SK-N-SH treated with all-trans-retinoic acid at 6 μM for 48 hours (cell line): ENCODE results near the gene SUPT4H1.

ENCODE experiments used
- ARNTL ChIP-seq: fragments of 450-650 bp; formaldehyde crosslinking; IDR thresholded peaks from 2 replicates; pipeline ENCODE4 v1.5.0; 2020; ENCODE audit warnings: low read depth, mild to moderate bottlenecking, moderate library complexity, borderline replicate concordance
- BACH2 ChIP-seq: fragments of 250-450 bp; sonication (Bioruptor Pico); IDR thresholded peaks from 2 replicates; pipeline ENCODE4 v1.9.0; 2021; ENCODE audit warnings: mild to moderate bottlenecking, borderline replicate concordance
- GLIS3 ChIP-seq: fragments of 250-450 bp; sonication (Bioruptor Pico); IDR thresholded peaks from 2 replicates; pipeline ENCODE4 v1.5.0; 2020; ENCODE audit warnings: mild to moderate bottlenecking, moderate library complexity
- OSR1 ChIP-seq: fragments of 250-450 bp; sonication (Bioruptor Pico); IDR thresholded peaks from 2 replicates; pipeline ENCODE4 v1.8.0; 2022; ENCODE audit warnings: moderate library complexity, mild to moderate bottlenecking, inconsistent platforms
- PATZ1 ChIP-seq: fragments of 250-450 bp; sonication (Bioruptor Pico); IDR thresholded peaks from 2 replicates; pipeline ENCODE4 v1.8.0; 2020; ENCODE audit warnings: mild to moderate bottlenecking, moderate library complexity, borderline replicate concordance
- PPARA ChIP-seq: fragments of 250-450 bp; sonication (Bioruptor Pico); IDR thresholded peaks from 2 replicates; pipeline ENCODE4 v1.5.0; 2020; ENCODE audit warnings: mild to moderate bottlenecking, borderline replicate concordance
- RARB ChIP-seq: fragments of 250-450 bp; sonication (Bioruptor Pico); IDR thresholded peaks from 2 replicates; pipeline ENCODE4 v1.8.0; 2021; ENCODE audit warnings: mild to moderate bottlenecking, moderate library complexity
- TCF4 ChIP-seq: fragments of 250-450 bp; sonication (Bioruptor Pico); IDR thresholded peaks from 2 replicates; pipeline ENCODE4 v1.8.0; 2021; ENCODE audit warnings: mild to moderate bottlenecking, moderate library complexity, borderline replicate concordance
- ZC3H10 ChIP-seq: fragments of 250-450 bp; sonication (Bioruptor Pico); IDR thresholded peaks from 2 replicates; pipeline ENCODE4 v1.5.1; 2021; ENCODE audit warnings: mild to moderate bottlenecking, moderate library complexity
- ZFP3 ChIP-seq: fragments of 250-450 bp; sonication (Bioruptor Pico); IDR thresholded peaks from 2 replicates; pipeline ENCODE4 v1.5.0; 2020; ENCODE audit warnings: mild to moderate bottlenecking, moderate library complexity
- ZFP30 ChIP-seq: fragments of 450-650 bp; formaldehyde crosslinking; IDR thresholded peaks from 2 replicates; pipeline ENCODE4 v1.5.0; 2022; ENCODE audit warnings: mild to moderate bottlenecking, moderate library complexity
- TF ChIP-seq, protein P1 (sequence below): fragments of 250-450 bp; sonication (Bioruptor Pico); IDR thresholded peaks from 2 replicates; pipeline ENCODE4 v1.5.1; 2020; ENCODE audit warnings: low read depth, mild to moderate bottlenecking, moderate library complexity
- TF ChIP-seq, protein P2 (sequence below): fragments of 250-450 bp; sonication (Bioruptor Pico); IDR thresholded peaks from 2 replicates; pipeline ENCODE4 v1.5.1; 2021; ENCODE audit warnings: mild to moderate bottlenecking, moderate library complexity

DNA sequence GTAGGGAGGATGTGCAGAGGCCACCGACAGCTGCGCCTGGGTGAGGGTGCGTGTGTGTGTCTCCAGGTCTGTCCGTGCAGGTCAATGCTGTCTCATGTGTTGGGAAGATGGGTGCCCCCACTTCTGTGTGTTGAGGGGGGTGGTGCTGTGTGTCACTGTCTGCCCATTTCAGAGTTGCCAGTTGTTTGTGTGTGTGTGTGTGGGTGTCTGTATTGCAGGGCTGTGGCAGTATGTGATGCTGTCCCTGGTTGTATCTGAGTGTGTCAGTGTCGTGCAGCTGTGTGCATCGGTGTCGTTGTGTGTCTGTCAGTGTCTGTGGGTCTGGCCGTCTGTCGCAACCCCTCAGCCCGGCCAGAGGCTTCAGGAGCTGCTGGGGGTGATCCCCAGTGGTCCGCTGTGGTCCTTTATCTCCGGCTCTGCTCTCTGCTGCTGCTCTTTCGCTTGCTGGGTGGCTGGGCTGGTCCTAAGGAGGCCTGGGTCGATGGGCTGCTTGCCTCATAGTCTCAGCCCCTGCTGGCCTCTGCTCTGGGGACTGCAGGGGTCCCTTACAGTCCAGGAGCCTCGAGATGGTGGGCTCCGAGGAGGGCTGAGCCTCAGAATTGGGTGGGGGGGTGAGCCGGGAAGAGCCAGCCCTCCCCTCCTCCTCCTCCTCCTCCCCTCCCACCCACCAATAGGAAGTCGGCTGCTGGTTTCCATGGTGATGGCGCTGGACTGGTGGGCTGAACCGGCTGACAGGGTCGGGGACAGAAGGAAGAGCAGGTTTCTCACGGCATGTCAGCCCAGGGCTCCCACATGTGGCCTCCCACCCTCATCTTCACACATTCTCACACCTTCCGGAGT lies 23.6 kb downstream of the SUPT4H1 start, which contains the start of gene TSPOAP1:
- TF ChIP-seq ARNTL (CRISPR knock-in tag) (no peak), PATZ1 (CRISPR knock-in tag) (no peak), ZFP3 (CRISPR knock-in tag) (no peak), ZFP30 (no peak), GLIS3 (CRISPR knock-in tag) (no peak), TCF4 (no peak), PPARA (CRISPR knock-in tag) (no peak), RARB (no peak), OSR1 (no peak), BACH2 (no peak), ZC3H10 (CRISPR knock-in tag) (no peak)
- TF ChIP-seq, protein P1, sequence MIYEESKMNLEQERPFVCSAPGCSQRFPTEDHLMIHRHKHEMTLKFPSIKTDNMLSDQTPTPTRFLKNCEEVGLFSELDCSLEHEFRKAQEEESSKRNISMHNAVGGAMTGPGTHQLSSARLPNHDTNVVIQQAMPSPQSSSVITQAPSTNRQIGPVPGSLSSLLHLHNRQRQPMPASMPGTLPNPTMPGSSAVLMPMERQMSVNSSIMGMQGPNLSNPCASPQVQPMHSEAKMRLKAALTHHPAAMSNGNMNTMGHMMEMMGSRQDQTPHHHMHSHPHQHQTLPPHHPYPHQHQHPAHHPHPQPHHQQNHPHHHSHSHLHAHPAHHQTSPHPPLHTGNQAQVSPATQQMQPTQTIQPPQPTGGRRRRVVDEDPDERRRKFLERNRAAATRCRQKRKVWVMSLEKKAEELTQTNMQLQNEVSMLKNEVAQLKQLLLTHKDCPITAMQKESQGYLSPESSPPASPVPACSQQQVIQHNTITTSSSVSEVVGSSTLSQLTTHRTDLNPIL (CRISPR knock-in tag), result no peak
- TF ChIP-seq, protein P2, sequence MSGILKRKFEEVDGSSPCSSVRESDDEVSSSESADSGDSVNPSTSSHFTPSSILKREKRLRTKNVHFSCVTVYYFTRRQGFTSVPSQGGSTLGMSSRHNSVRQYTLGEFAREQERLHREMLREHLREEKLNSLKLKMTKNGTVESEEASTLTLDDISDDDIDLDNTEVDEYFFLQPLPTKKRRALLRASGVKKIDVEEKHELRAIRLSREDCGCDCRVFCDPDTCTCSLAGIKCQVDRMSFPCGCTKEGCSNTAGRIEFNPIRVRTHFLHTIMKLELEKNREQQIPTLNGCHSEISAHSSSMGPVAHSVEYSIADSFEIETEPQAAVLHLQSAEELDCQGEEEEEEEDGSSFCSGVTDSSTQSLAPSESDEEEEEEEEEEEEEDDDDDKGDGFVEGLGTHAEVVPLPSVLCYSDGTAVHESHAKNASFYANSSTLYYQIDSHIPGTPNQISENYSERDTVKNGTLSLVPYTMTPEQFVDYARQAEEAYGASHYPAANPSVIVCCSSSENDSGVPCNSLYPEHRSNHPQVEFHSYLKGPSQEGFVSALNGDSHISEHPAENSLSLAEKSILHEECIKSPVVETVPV, result no peak
